Activated effector memory CD4-positive, alpha-beta T cell treated with Interleukin-2 at 50 U/mL for 16 hours (primary cell): Measurements from ENCODE around the gene KIRREL3.

Experiments used
- DNase-seq: peaks from one replicate; pipeline ENCODE4 v3.0.0-alpha.2; 2020

Gene KIRREL3

GRCh38 chr11:126430581-126431335, 569.8 kb downstream of the KIRREL3 start:
- DNase-seq: no peak

GRCh38 chr11:126426820-126427749, 573.5 kb downstream of the KIRREL3 start:
- no peak for DNase-seq

GRCh38 chr11:126426106-126426505, 574.5 kb downstream of the KIRREL3 start:
- no peak for DNase-seq

GRCh38 chr11:126424471-126425039, 576.0 kb downstream of the KIRREL3 start:
- no peak for DNase-seq

GRCh38 chr11:126423743-126424142, 576.8 kb downstream of the KIRREL3 start:
- no peak for DNase-seq

- DNase-seq: no peak
These were observed 577.4 kb downstream of the KIRREL3 start for GRCh38 chr11:126423154-126423553.

- DNase-seq: no peak
These were observed 578.1 kb downstream of the KIRREL3 start for GRCh38 chr11:126422446-126422845.

- no peak for DNase-seq
These were observed 579.3 kb downstream of the KIRREL3 start for GRCh38 chr11:126421271-126421671.

- no peak for DNase-seq
These were observed 579.8 kb downstream of the KIRREL3 start for GRCh38 chr11:126420698-126421256.

GRCh38 chr11:126419801-126420697, 580.5 kb downstream of the KIRREL3 start:
- no peak for DNase-seq

GRCh38 chr11:126418887-126419286, 581.7 kb downstream of the KIRREL3 start:
- DNase-seq: no peak

- DNase-seq: no peak
These were observed 583.3 kb downstream of the KIRREL3 start for GRCh38 chr11:126417091-126417862.

GRCh38 chr11:126416542-126417090, 584.0 kb downstream of the KIRREL3 start:
- peak; percentile 52 for DNase-seq

GRCh38 chr11:126415669-126416420, 584.7 kb downstream of the KIRREL3 start:
- no peak for DNase-seq

GRCh38 chr11:126415128-126415527, 585.4 kb downstream of the KIRREL3 start:
- no peak for DNase-seq

GRCh38 chr11:126414615-126415014, 586.0 kb downstream of the KIRREL3 start:
- no peak for DNase-seq

- no peak for DNase-seq
These were observed 586.6 kb downstream of the KIRREL3 start for GRCh38 chr11:126413843-126414405.

- no peak for DNase-seq
These were observed 587.1 kb downstream of the KIRREL3 start for GRCh38 chr11:126413426-126413825.

- no peak for DNase-seq
These were observed 588.6 kb downstream of the KIRREL3 start for GRCh38 chr11:126411971-126412381.

- DNase-seq: no peak
These were observed 589.9 kb downstream of the KIRREL3 start for GRCh38 chr11:126410649-126411048.
